Panc1 (cell line): ENCODE results near the gene FAM186B.

ENCODE experiments used
- POLR2AphosphoS5 ChIP-seq: IDR thresholded peaks from 2 replicates; pipeline ENCODE4 v1.6.1; 2012; ENCODE audit warnings: mild to moderate bottlenecking, low read depth, low read length, moderate library complexity
- SIN3A ChIP-seq: IDR thresholded peaks from 2 replicates; pipeline ENCODE4 v1.6.1; 2012; ENCODE audit warnings: low read depth, mild to moderate bottlenecking, low read length, moderate library complexity, borderline replicate concordance; ENCODE audit not compliant: insufficient read depth
- TCF7L2 ChIP-seq: IDR thresholded peaks from 2 replicates; pipeline ENCODE4 v1.6.1; 2011; ENCODE audit warnings: mild to moderate bottlenecking, low read depth, low read length, inconsistent platforms
- TF ChIP-seq, protein P1 (sequence below), 2 experiments: IDR thresholded peaks; 2 replicates each; pipeline ENCODE4 v1.6.1; 2011 to 2012; ENCODE audit warnings: low read depth in 2 of 2, control low read depth in 1 of 2, low read length in 1 of 2, mild to moderate bottlenecking in 1 of 2, moderate library complexity in 1 of 2; ENCODE audit not compliant: insufficient read depth in 1 of 2
- TF ChIP-seq, protein P2 (sequence below): fragments of 450-650 bp; IDR thresholded peaks from 2 replicates; pipeline ENCODE4 v1.5.1; 2017; ENCODE audit warnings: mild to moderate bottlenecking

DNA sequence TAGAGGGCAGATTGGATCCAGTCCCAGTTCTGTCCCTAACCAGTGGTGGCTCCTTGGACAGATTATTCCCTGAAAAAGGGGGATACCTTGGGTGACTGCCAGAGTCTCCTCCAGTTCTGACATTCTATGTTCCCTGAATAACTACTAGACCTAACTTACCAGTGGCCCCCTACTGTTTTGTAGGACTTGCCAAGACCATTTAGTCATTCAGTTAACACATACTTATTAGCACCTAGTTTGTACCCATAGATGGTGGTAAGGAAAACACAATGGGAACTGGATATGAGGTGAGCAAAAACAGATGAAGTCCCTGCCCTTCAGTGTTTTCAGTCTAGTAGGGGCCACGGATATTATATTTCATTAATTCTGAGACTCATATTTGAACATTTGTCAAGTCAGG lies 21.4 kb upstream of the FAM186B start:
- TF ChIP-seq POLR2AphosphoS5 (no peak), SIN3A (no peak), TCF7L2 (no peak)
- TF ChIP-seq, protein P1, sequence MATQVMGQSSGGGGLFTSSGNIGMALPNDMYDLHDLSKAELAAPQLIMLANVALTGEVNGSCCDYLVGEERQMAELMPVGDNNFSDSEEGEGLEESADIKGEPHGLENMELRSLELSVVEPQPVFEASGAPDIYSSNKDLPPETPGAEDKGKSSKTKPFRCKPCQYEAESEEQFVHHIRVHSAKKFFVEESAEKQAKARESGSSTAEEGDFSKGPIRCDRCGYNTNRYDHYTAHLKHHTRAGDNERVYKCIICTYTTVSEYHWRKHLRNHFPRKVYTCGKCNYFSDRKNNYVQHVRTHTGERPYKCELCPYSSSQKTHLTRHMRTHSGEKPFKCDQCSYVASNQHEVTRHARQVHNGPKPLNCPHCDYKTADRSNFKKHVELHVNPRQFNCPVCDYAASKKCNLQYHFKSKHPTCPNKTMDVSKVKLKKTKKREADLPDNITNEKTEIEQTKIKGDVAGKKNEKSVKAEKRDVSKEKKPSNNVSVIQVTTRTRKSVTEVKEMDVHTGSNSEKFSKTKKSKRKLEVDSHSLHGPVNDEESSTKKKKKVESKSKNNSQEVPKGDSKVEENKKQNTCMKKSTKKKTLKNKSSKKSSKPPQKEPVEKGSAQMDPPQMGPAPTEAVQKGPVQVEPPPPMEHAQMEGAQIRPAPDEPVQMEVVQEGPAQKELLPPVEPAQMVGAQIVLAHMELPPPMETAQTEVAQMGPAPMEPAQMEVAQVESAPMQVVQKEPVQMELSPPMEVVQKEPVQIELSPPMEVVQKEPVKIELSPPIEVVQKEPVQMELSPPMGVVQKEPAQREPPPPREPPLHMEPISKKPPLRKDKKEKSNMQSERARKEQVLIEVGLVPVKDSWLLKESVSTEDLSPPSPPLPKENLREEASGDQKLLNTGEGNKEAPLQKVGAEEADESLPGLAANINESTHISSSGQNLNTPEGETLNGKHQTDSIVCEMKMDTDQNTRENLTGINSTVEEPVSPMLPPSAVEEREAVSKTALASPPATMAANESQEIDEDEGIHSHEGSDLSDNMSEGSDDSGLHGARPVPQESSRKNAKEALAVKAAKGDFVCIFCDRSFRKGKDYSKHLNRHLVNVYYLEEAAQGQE (IDR thresholded peaks at IDR 0.05; ENCODE audit: insufficient read depth in 1 of 2, low read depth in 2 of 2, low read length in 1 of 2): no peak
- TF ChIP-seq, protein P2, sequence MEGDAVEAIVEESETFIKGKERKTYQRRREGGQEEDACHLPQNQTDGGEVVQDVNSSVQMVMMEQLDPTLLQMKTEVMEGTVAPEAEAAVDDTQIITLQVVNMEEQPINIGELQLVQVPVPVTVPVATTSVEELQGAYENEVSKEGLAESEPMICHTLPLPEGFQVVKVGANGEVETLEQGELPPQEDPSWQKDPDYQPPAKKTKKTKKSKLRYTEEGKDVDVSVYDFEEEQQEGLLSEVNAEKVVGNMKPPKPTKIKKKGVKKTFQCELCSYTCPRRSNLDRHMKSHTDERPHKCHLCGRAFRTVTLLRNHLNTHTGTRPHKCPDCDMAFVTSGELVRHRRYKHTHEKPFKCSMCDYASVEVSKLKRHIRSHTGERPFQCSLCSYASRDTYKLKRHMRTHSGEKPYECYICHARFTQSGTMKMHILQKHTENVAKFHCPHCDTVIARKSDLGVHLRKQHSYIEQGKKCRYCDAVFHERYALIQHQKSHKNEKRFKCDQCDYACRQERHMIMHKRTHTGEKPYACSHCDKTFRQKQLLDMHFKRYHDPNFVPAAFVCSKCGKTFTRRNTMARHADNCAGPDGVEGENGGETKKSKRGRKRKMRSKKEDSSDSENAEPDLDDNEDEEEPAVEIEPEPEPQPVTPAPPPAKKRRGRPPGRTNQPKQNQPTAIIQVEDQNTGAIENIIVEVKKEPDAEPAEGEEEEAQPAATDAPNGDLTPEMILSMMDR: no peak
